ENCODE data around the gene IFNA5. TPM values are rescaled to one million over a fixed set of nuclear protein-coding genes. Genes with fewer than 3 reads are reported as not detected.

IFNA5 gene
- total RNA-seq, 4 donors from 2014 or later, result not detected

- TF ChIP-seq, protein P1, sequence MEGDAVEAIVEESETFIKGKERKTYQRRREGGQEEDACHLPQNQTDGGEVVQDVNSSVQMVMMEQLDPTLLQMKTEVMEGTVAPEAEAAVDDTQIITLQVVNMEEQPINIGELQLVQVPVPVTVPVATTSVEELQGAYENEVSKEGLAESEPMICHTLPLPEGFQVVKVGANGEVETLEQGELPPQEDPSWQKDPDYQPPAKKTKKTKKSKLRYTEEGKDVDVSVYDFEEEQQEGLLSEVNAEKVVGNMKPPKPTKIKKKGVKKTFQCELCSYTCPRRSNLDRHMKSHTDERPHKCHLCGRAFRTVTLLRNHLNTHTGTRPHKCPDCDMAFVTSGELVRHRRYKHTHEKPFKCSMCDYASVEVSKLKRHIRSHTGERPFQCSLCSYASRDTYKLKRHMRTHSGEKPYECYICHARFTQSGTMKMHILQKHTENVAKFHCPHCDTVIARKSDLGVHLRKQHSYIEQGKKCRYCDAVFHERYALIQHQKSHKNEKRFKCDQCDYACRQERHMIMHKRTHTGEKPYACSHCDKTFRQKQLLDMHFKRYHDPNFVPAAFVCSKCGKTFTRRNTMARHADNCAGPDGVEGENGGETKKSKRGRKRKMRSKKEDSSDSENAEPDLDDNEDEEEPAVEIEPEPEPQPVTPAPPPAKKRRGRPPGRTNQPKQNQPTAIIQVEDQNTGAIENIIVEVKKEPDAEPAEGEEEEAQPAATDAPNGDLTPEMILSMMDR (IDR thresholded peaks at IDR 0.05), result peak in 1 of 6 experiments; percentile 8
- peak in 2 of 4 donors; percentile 20 to 70 for TF ChIP-seq POLR2A (IDR thresholded peaks at IDR 0.05)
- peak; percentile 41 for DNase-seq
- H3K4me1 ChIP-seq, result peaks cover 13 to 52% (median 32%) of the 10 kb centered on the region in 3 donors
- 1 to 2% methylated on average over 11 to 39 of the region's 55 CpGs for WGBS, 2 donors
- intact Hi-C loops (cut with DNase I), result no loop called here
- no peaks in the 10 kb centered on the region for H3K36me3 ChIP-seq
- no peaks in the 10 kb centered on the region for H3K9me3 ChIP-seq
- H3K4me3 ChIP-seq, result peak within 1 kb of the TSS; percentile 67 to 92 (median 71)
- peak within 1 kb of the TSS; percentile 93 to 97 (median 95) for H3K27ac ChIP-seq
- no peaks in the 10 kb centered on the region for H3K27me3 ChIP-seq
These were observed 29.9 kb upstream of the IFNA5 start, which contains the start of gene KLHL9 for GRCh38 chr9:21334701-21335632. Gene KLHL9, minus strand, starts transcription at chr9:21335404. Its CDS starts 545 bp downstream, at chr9:21334859.

GRCh38 chr9:21333226-21333625 lies 28.1 kb upstream of the IFNA5 start:
- Histone ChIP-seq H3K27ac (no peak overlapping the region), H3K36me3 (no peaks in the 10 kb centered on the region), H3K4me1 (peaks cover 13 to 70% (median 32%) of the 10 kb centered on the region in 3 donors), H3K4me3 (peak overlapping the region in 2 of 4 donors; percentile 71 to 92), H3K27me3 (no peaks in the 10 kb centered on the region), H3K9me3 (no peaks in the 10 kb centered on the region)
- no peak for DNase-seq
- intact Hi-C loops (cut with DNase I), result no loop called here
- 84 to 100% methylated on average over 2 of the region's 2 CpGs for WGBS, 2 donors
- TF ChIP-seq, protein P1 (IDR thresholded peaks at IDR 0.05), result no peak
- no peak for TF ChIP-seq POLR2A (IDR thresholded peaks at IDR 0.05)

DNA sequence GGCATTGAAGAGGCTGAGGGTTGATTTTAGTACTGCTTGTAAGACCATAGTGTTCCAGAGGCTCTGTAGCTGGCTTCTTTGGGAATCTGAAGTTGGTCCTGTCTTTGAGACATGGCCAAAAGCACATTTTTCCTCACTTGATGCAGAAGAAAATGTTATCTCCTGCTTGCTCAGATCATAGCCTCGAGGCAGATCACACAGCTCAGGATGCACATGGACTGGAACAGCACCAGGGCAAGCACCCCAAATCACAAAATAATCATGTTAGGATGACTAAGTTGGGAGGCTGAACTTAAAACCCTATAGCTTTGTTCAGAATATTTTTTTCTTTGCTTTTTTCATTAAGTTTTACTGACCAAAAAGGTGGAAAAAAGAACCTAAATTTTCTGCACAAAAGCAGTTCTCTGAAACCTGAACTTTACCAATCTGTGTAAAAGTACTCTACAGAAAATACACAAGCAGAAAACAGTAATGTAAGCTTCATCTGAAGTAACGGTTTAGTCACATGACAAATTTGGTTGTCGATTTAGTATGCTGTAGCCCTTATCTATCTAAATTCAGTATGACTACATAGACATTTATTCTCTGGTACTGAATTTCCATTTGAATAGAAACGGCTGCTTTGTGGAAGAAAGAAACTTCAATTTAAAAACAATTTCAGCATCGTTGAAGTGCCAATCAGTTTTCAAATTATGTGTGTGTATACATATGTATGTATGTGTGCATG lies 26.7 kb upstream of the IFNA5 start:
- H3K27ac ChIP-seq, result no peak overlapping the region
- H3K9me3 ChIP-seq, result no peaks in the 10 kb centered on the region
- peaks cover 13 to 84% (median 32%) of the 10 kb centered on the region in 3 donors for H3K4me1 ChIP-seq
- DNase-seq, result no peak
- H3K27me3 ChIP-seq, result no peaks in the 10 kb centered on the region
- TF ChIP-seq, protein P1 (IDR thresholded peaks at IDR 0.05), result no peak
- H3K36me3 ChIP-seq, result no peaks in the 10 kb centered on the region
- intact Hi-C loops (cut with DNase I), result no loop called here
- H3K4me3 ChIP-seq, result peak overlapping the region in 1 of 4 donors; percentile 24
- WGBS, 2 donors, result 30 to 51% methylated on average over 5 of the region's 5 CpGs

DNA sequence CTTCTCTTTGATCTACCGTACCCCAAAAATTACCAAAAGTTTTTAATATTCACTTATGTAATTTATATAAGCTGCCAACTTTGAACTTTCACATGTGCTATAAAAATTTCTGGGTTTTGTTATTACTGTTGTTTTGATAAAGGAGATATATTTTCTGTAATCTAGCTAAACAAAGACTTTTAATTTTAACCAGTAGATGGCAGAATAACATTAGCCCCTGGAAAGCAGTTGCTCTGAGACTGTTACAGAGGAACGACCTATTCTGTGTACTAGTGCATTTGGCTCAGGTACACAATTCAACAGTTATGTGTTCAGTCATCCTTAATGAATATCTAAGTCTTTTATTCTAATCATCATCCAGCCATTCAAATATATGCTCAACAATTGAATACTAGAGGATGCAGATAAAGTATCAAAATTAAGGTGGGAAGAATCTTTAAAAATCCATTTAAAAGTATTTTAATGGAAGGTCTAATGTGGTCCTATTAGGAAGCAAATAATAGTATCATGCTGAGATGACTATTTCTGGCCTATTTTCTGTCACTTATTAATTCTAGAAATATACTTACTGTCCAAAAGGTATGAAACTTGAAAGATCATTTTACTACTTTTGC lies 21.5 kb upstream of the IFNA5 start:
- H3K9me3 ChIP-seq, result no peaks in the 10 kb centered on the region
- H3K4me1 ChIP-seq, result peaks cover 4 to 50% (median 14%) of the 10 kb centered on the region in 3 donors
- peaks cover 0 to 40% (median 0%) of the 10 kb centered on the region in 3 donors for H3K36me3 ChIP-seq
- DNase-seq, result no peak
- no peaks in the 10 kb centered on the region for H3K27me3 ChIP-seq
- H3K4me3 ChIP-seq, result no peak overlapping the region
- H3K27ac ChIP-seq, result no peak overlapping the region
- intact Hi-C loops (cut with DNase I), result loop anchor here (10.0 kb wide), 1 partner anchor 468 kb away; no protein-coding TSS in a partner anchor
- 23 to 27% methylated on average over 2 of the region's 2 CpGs for WGBS, 2 donors
- TF ChIP-seq, protein P1 (IDR thresholded peaks at IDR 0.05), result peak; percentile 33 to 71 (median 59)
- TF ChIP-seq POLR2A (IDR thresholded peaks at IDR 0.05), result no peak

Measured in esophagus squamous epithelium (tissue), 5 donors.